H1 (cell line): ENCODE results near the gene CSNK1D. TPM values are rescaled to one million over a fixed set of nuclear protein-coding genes. Genes with fewer than 3 reads are reported as not detected.

Experiments used
- RAD21 ChIP-seq, 2 experiments: IDR thresholded peaks in 1 of 2; conservative IDR thresholded peaks in 1 of 2; 2 replicates each; pipeline ENCODE4 v1.6.1; 2011; ENCODE audit warnings: low read depth in 2 of 2, low read length in 2 of 2, improper control_type of control experiment in 1 of 2, inconsistent platforms in 1 of 2, mild to moderate bottlenecking in 1 of 2, moderate library complexity in 1 of 2
- polyA plus RNA-seq, 7 experiments: library from polyadenylated mRNA; depleted of rRNA in 3 of 7; stranded (reverse) in 5 of 7; unstranded in 2 of 7; fragments of >200 nt in 5 of 7; fragments of 200-250 nt in 2 of 7; gene quantifications; 1 replicate in 5 of 7; 2 replicates in 1 of 7; 4 replicates in 1 of 7; pipeline versions ENCODE4 v1.2.1 to v1.2.3, GENCODE V29; 2011 to 2013; ENCODE audit warnings: missing spikeins in 2 of 7, mixed read lengths in 2 of 7
- total RNA-seq: library from RNA; stranded (reverse); fragmentation: NEBNext Ultra II Directional; extraction: Animal tissue kit (Norgen Biotek cat#: 25700); gene quantifications from 2 replicates; pipeline ENCODE4 v1.2.1, GENCODE V29; 2021

Gene CSNK1D
- total and polyA plus RNA-seq, 2 of the 8 experiments (the other 6 are each of a cell fraction or from before 2014, with no cell fraction given): 73.5 to 103 TPM

- TF ChIP-seq RAD21 (IDR thresholded peaks at IDR 0.05 in 1 of 2, conservative IDR thresholded peaks at IDR 0.05 in 1 of 2; ENCODE audit: low read depth in 2 of 2, low read length in 2 of 2): no peak
Measured at GRCh38 chr17:82238472-82239201, 34.9 kb downstream of the CSNK1D start (continued).
